Peyer's patch (tissue), 4 donors: ENCODE data around the gene IL18BP. TPM values are rescaled to one million over a fixed set of nuclear protein-coding genes. Genes with fewer than 3 reads are reported as not detected.
A peak's percentile ranks its signal among the peaks of the same experiment; 100 is the strongest.

ENCODE experiments used
- DNase-seq, 3 donors: peaks; one replicate each; pipeline ENCODE4 v3.0.0-alpha.2; 2017 to 2019
- H3K27ac ChIP-seq, 4 donors: fragments of 200-600 bp; sonication (generic); one replicate each; pipeline ENCODE4 v1.5.1; 2016 to 2019
- H3K27me3 ChIP-seq, 2 donors: fragments of 200-600 bp; sonication (generic); one replicate each; pipeline ENCODE4 v1.5.1; 2019
- H3K36me3 ChIP-seq, 3 donors: fragments of 200-600 bp; sonication (generic); one replicate each; pipeline ENCODE4 v1.5.1; 2016 to 2019
- H3K4me1 ChIP-seq, 4 donors: fragments of 200-600 bp; sonication (generic); one replicate each; pipeline ENCODE4 v1.5.1; 2016 to 2019
- H3K4me3 ChIP-seq, 4 donors: fragments of 200-600 bp; sonication (generic); 1 replicate in 3 of 4; 2 replicates in 1 of 4; pipeline ENCODE4 v1.5.1; 2016 to 2019; ENCODE audit warnings: mild to moderate bottlenecking in 1 of 4
- H3K9me3 ChIP-seq, 4 donors: fragments of 200-600 bp; sonication (generic); one replicate each; pipeline ENCODE4 v1.5.1; 2016 to 2019; ENCODE audit warnings: mild to moderate bottlenecking in 1 of 4
- POLR2A ChIP-seq, 2 donors: fragments of 450-650 bp; IDR thresholded peaks; one replicate each; pipeline ENCODE4 v1.5.1; 2017; ENCODE audit warnings: antibody characterized with exemption in 2 of 2, mild to moderate bottlenecking in 2 of 2, moderate library complexity in 2 of 2
- total RNA-seq, 4 donors: library from RNA; depleted of rRNA; stranded (reverse); fragments of >200 nt; gene quantifications; one replicate each; pipeline ENCODE4 v1.1.0, GENCODE V29; 2016
- TF ChIP-seq, protein P1 (sequence below), 6 experiments: fragments of 450-650 bp in 4 of 6; fragments of 200-600 bp in 2 of 6; sonication (generic) in 1 of 6; IDR thresholded peaks; one replicate each; pipeline ENCODE4 v1.5.1; 2017 to 2019; ENCODE audit warnings: antibody characterized with exemption in 6 of 6, mild to moderate bottlenecking in 3 of 6, moderate library complexity in 1 of 6

IL18BP gene
- total RNA-seq, 4 donors from 2014 or later, result 16.1 to 45.4 (median 28.2) TPM

DNA sequence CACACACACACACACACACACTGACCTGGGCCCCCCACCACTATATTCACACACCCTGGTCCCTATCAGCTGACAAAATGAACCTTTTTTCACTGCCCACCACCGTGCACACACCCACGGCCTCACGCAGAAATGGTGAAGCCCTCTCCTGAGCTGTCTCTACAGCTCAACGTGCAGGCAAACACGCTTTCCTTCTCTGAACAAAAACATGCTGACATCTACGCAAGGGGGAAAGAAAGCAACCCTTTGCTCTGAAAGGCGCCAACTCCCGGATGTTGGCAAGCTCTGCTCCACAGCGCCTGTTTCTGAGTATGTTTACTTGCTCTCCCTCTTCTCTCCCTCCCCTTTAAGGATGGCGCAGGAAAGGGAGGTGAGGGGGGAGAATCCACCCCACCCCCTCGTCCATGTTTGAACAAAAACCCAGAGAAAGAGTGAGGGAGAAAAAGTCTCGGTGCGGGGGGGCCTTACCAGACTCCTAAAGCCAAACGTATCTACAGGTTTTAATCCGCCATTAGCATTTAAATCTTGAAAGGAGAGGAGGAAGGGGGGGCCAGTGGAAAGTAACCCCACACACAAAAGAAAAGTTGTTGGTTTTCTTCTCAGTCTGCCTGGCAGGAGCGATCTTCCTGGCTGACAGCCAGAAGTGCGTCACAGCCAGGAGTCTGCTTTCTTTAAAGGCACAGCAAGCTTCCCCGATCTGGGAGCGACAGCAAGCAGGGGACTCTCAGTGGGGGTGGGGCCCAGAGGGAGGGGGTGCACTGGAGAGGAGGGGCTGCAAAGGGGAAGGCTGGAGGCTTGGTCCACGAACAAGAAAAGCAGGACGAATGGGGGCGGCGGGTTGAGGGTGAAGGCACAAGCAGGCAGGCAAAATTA, 42.0 kb downstream of the IL18BP start:
- H3K27me3 ChIP-seq, result no peaks in the 10 kb centered on the region

DNA sequence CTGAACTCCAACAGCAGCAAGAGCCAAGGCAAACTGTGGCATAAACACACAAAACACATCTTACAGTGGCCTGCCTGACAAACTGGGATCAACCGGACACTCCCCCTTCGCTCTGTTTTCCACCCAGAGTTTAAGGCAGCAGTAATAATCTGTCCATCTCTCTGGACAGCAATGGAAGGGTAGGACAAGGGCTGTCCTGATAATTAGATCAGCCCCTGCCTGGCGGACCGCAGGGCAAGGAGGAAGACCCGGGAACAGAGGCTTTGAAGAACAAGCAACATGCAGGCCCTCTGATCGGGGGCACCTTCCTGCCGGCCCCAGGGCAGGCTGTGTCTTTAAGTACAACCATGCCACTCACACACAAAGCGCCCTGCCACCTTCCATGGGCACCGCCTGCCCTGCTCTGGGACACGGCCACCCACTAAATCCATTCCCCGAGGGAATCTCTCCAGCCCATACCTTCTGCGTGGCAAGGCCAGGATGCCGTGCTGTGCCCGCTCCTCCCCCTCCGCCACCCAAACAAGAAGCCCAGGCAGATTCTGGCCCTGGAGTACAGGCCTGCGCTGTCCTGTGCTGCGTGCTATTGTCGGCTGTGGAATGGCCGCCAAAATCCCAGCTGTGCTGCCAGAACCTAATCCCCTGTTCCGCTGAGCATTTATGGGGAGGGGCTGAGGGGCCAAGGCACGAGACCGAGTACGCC, 42.8 kb downstream of the IL18BP start:
- no peaks in the 10 kb centered on the region for H3K36me3 ChIP-seq
- TF ChIP-seq, protein P1, sequence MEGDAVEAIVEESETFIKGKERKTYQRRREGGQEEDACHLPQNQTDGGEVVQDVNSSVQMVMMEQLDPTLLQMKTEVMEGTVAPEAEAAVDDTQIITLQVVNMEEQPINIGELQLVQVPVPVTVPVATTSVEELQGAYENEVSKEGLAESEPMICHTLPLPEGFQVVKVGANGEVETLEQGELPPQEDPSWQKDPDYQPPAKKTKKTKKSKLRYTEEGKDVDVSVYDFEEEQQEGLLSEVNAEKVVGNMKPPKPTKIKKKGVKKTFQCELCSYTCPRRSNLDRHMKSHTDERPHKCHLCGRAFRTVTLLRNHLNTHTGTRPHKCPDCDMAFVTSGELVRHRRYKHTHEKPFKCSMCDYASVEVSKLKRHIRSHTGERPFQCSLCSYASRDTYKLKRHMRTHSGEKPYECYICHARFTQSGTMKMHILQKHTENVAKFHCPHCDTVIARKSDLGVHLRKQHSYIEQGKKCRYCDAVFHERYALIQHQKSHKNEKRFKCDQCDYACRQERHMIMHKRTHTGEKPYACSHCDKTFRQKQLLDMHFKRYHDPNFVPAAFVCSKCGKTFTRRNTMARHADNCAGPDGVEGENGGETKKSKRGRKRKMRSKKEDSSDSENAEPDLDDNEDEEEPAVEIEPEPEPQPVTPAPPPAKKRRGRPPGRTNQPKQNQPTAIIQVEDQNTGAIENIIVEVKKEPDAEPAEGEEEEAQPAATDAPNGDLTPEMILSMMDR (IDR thresholded peaks at IDR 0.05), result no peak
- peak; percentile 39 to 49 for TF ChIP-seq POLR2A (IDR thresholded peaks at IDR 0.05)
- H3K27ac ChIP-seq, result peak overlapping the region; percentile 90 to 96 (median 90)
- DNase-seq, result peak; percentile 57 to 82 (median 79)
- H3K4me3 ChIP-seq, result peak overlapping the region; percentile 41 to 65 (median 59)
- no peaks in the 10 kb centered on the region for H3K9me3 ChIP-seq
- H3K4me1 ChIP-seq, result peaks cover 0 to 36% (median 25%) of the 10 kb centered on the region in 4 donors
- no peaks in the 10 kb centered on the region for H3K27me3 ChIP-seq

More for the DNA sequence above, 42.0 kb downstream of the IL18BP start:
- Histone ChIP-seq H3K4me3 (peak overlapping the region; percentile 41 to 65 (median 59)), H3K9me3 (no peaks in the 10 kb centered on the region), H3K27ac (peak overlapping the region; percentile 90 to 96 (median 90)), H3K4me1 (peaks cover 0 to 44% (median 25%) of the 10 kb centered on the region in 4 donors), H3K36me3 (peaks cover 0 to 4% (median 0%) of the 10 kb centered on the region in 3 donors)
- TF ChIP-seq, protein P1 (IDR thresholded peaks at IDR 0.05), result no peak
- peak in 1 of 2 donors; percentile 36 for TF ChIP-seq POLR2A (IDR thresholded peaks at IDR 0.05)
- peak; percentile 78 to 96 (median 93) for DNase-seq

DNA sequence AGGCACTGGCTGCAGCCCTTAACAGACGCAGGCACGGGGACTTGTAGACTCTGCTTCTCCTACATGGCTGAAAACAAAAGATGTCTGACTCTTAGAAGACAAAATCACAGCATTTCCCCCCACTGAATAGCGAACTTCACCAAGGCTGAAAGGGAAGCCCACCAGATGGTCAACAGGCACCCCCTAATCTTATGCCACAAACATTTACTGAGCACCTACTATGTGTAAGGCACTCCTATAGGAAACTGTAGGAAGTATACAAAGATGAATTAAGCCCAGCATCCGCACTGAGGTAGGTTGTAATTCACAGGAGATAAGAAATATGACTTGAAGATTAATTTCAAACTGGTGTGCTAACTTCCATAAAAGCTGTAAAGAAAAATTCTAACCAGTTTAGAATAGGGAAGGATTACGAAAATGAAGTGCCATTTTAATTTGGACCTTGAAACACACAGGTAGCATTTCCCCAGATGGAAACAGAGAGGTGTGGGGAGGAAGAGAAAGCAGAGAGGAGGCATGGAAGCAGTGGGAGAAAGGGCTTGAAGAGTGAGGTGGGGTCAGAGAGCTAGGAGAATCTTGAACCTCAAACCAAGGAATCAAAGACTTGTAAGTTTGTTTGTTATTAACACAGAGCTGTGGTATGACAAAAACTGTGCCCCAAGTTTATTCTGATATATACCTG, 43.5 kb downstream of the IL18BP start:
- H3K27me3 ChIP-seq, result no peaks in the 10 kb centered on the region
- no peak for TF ChIP-seq POLR2A (IDR thresholded peaks at IDR 0.05)
- TF ChIP-seq, protein P1 (IDR thresholded peaks at IDR 0.05), result no peak
- H3K4me1 ChIP-seq, result peaks cover 0 to 30% (median 23%) of the 10 kb centered on the region in 4 donors
- H3K4me3 ChIP-seq, result peak overlapping the region; percentile 41 to 65 (median 59)
- H3K36me3 ChIP-seq, result no peaks in the 10 kb centered on the region
- DNase-seq, result no peak
- H3K27ac ChIP-seq, result peak overlapping the region; percentile 90 to 96 (median 90)
- no peaks in the 10 kb centered on the region for H3K9me3 ChIP-seq

DNA sequence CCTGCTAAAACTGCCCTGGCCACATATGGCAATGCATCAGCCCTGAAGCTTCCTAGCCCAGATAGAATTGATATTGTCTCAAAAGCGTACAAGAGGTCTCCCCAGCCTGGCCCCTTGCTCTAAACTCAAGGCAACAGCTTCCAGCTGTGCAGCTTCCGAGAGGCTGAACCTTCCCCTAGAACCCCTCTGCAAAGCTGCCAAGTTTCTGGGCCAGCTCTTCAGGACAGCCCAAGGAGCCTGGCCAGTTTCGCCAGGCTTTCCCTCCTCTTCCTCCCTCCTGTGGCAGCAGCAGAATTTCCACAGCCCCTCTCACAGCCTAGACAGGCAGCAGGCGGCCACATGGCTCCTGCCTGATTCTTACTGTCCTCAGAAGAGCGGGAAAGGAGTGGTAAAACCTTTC, 47.1 kb downstream of the IL18BP start:
- peaks cover 0 to 10% (median 0%) of the 10 kb centered on the region in 3 donors for H3K36me3 ChIP-seq
- peak overlapping the region in 1 of 4 donors; percentile 3 for H3K27ac ChIP-seq
- no peaks in the 10 kb centered on the region for H3K9me3 ChIP-seq
- TF ChIP-seq, protein P1 (IDR thresholded peaks at IDR 0.05), result no peak
- TF ChIP-seq POLR2A (IDR thresholded peaks at IDR 0.05), result no peak
- H3K4me3 ChIP-seq, result no peak overlapping the region
- H3K27me3 ChIP-seq, result no peaks in the 10 kb centered on the region
- no peak for DNase-seq
- H3K4me1 ChIP-seq, result peaks cover 0 to 13% (median 5%) of the 10 kb centered on the region in 4 donors

DNA sequence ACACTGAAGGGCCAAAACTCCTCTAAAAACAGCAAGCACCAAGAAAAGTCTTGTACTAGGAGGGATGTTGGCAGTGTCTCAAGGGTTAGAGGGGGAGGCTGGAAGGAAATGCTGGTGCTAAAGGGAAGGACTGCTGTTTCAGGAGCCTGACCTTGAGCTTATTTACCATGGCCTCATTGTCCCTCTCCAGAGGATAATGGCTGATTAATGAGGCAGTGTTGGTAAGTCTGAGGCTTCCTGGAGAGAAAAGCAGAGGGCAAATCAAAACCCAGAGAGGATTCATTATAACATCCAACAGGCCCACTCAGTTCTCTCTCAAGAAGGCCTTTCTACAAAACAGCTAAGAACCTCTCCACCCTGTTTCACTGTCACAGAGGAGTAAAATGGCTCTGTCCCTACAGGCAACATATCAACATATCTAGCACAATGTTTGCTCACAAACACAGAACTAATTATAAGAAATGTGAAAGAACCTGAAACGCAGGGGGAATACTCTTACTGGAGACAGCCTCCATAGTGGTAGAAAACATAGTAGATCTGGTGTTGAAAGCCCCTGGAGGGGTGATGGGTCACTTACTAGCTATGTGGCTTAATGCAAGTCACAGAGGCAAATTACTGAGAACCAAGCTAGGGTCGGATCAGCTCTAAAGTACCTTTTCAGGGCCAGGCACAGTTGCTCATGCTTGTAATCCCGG, 50.2 kb downstream of the IL18BP start:
- DNase-seq, result no peak
- no peaks in the 10 kb centered on the region for H3K9me3 ChIP-seq
- peaks cover 0 to 10% (median 0%) of the 10 kb centered on the region in 3 donors for H3K36me3 ChIP-seq
- peak overlapping the region in 1 of 4 donors; percentile 10 for H3K27ac ChIP-seq
- no peaks in the 10 kb centered on the region for H3K27me3 ChIP-seq
- no peak for TF ChIP-seq POLR2A (IDR thresholded peaks at IDR 0.05)
- TF ChIP-seq, protein P1 (IDR thresholded peaks at IDR 0.05), result no peak
- no peak overlapping the region for H3K4me3 ChIP-seq
- H3K4me1 ChIP-seq, result no peaks in the 10 kb centered on the region
